Smooth muscle cell (in vitro differentiated cells): Measurements from ENCODE around the gene TUNAR. TPM values are rescaled to one million over a fixed set of nuclear protein-coding genes. Genes with fewer than 3 reads are reported as not detected.

Experiments used
- DNase-seq: peaks from one replicate; lab custom pipeline; 2025; ENCODE audit not compliant: unreplicated experiment; lab: John Stamatoyannopoulos, UW
- H2AFZ ChIP-seq: fragments of 200-600 bp; sonication (generic); 2 replicates; pipeline ENCODE4 v1.6.0; 2016; ENCODE audit warnings: antibody characterized with exemption, low read depth, mild to moderate bottlenecking
- H3F3A ChIP-seq: fragments of 200-600 bp; sonication (generic); 2 replicates; pipeline ENCODE4 v1.6.0; 2017; ENCODE audit warnings: antibody characterized with exemption, low read depth
- H3K27ac ChIP-seq: fragments of 200-600 bp; sonication (generic); 2 replicates; pipeline ENCODE4 v1.5.1; 2016; ENCODE audit warnings: low read depth, mild to moderate bottlenecking
- H3K27me3 ChIP-seq: fragments of 200-600 bp; sonication (generic); 2 replicates; pipeline ENCODE4 v1.6.1; 2016; ENCODE audit warnings: low read depth, mild to moderate bottlenecking
- H3K36me3 ChIP-seq: fragments of 200-600 bp; sonication (generic); 2 replicates; pipeline ENCODE4 v1.5.1; 2016; ENCODE audit warnings: low read depth
- H3K4me1 ChIP-seq: fragments of 200-600 bp; sonication (generic); 2 replicates; pipeline ENCODE4 v1.5.1; 2016; ENCODE audit warnings: low read depth
- H3K4me2 ChIP-seq: fragments of 200-600 bp; sonication (generic); 2 replicates; pipeline ENCODE4 v1.6.0; 2016; ENCODE audit warnings: mild to moderate bottlenecking
- H3K4me3 ChIP-seq: fragments of 200-600 bp; sonication (generic); 2 replicates; pipeline ENCODE4 v1.5.1; 2016; ENCODE audit warnings: mild to moderate bottlenecking
- H3K79me2 ChIP-seq: fragments of 200-600 bp; sonication (generic); 2 replicates; pipeline ENCODE4 v1.6.0; 2016; ENCODE audit warnings: low read depth, mild to moderate bottlenecking
- H3K9ac ChIP-seq: fragments of 200-600 bp; sonication (generic); 2 replicates; pipeline ENCODE4 v1.6.0; 2016; ENCODE audit warnings: low read depth
- H3K9me3 ChIP-seq: fragments of 200-600 bp; sonication (generic); replicated peaks from 2 replicates; pipeline ENCODE4 v1.5.1; 2016; ENCODE audit warnings: low read depth
- H4K20me1 ChIP-seq: fragments of 200-600 bp; sonication (generic); 2 replicates; pipeline ENCODE4 v1.6.0; 2016; ENCODE audit warnings: low read depth
- WGBS: methylation state at CpG from one replicate; pipeline ENCODE4 v1.1.7; 2016; ENCODE audit warnings: low lambda C conversion rate; 5-methylcytosine and 5-hydroxymethylcytosine counted together
- polyA plus RNA-seq: library from polyadenylated mRNA; unstranded; fragments of >200 nt; fragmentation: Nextera tagmentation; extraction: Ambion mirVana; gene quantifications from 2 replicates; pipeline ENCODE4 v1.2.1, GENCODE V29; 2016
- total RNA-seq: library from RNA; depleted of rRNA; stranded (reverse); fragments of >200 nt; gene quantifications from 2 replicates; pipeline ENCODE4 v1.2.3, GENCODE V29; 2014
- TF ChIP-seq, protein P1 (sequence below): fragments of 200-600 bp; sonication (generic); IDR thresholded peaks from 2 replicates; pipeline ENCODE4 v1.5.1; 2017; ENCODE audit warnings: borderline replicate concordance, mild to moderate bottlenecking, antibody characterized with exemption; ENCODE audit not compliant: insufficient read depth, poor library complexity, severe bottlenecking

The TUNAR gene
- total and polyA plus RNA-seq, 2 experiments from 2014 or later: not detected

DNA sequence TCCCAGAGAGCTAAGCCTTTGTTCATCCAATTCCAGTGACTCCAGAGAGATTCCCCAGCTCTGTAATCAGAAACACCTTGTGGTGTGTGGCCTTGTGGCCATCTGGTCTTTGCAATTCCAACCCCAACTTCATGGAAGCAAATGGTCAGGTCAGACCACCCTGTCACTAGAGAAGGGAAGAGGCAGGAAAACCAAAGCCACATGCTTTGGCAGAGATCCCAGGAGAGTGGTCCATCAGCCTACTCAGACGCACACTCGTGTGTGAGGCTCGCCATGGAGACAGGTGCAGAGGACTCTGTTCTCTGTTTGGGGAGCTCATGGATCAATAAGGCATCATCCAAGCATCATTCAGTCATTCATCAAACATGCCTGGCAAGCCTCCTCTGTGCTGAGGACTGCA, 46.2 kb upstream of the TUNAR start:
- H3K27ac ChIP-seq: no peak overlapping the region
- no peaks in the 10 kb centered on the region for H3K36me3 ChIP-seq
- DNase-seq: no peak
- no peaks in the 10 kb centered on the region for H3F3A ChIP-seq
- no peak overlapping the region for H3K4me2 ChIP-seq
- H3K4me1 ChIP-seq: no peaks in the 10 kb centered on the region
- TF ChIP-seq, protein P1, sequence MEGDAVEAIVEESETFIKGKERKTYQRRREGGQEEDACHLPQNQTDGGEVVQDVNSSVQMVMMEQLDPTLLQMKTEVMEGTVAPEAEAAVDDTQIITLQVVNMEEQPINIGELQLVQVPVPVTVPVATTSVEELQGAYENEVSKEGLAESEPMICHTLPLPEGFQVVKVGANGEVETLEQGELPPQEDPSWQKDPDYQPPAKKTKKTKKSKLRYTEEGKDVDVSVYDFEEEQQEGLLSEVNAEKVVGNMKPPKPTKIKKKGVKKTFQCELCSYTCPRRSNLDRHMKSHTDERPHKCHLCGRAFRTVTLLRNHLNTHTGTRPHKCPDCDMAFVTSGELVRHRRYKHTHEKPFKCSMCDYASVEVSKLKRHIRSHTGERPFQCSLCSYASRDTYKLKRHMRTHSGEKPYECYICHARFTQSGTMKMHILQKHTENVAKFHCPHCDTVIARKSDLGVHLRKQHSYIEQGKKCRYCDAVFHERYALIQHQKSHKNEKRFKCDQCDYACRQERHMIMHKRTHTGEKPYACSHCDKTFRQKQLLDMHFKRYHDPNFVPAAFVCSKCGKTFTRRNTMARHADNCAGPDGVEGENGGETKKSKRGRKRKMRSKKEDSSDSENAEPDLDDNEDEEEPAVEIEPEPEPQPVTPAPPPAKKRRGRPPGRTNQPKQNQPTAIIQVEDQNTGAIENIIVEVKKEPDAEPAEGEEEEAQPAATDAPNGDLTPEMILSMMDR: no peak
- no peaks in the 10 kb centered on the region for H3K27me3 ChIP-seq
- H3K9ac ChIP-seq: no peak overlapping the region
- H2AFZ ChIP-seq: no peak overlapping the region
- H3K4me3 ChIP-seq: no peak overlapping the region
- H4K20me1 ChIP-seq: no peaks in the 10 kb centered on the region
- 94% methylated on average over 3 of the region's 3 CpGs for WGBS
- H3K9me3 ChIP-seq: no peaks in the 10 kb centered on the region
- H3K79me2 ChIP-seq: no peaks in the 10 kb centered on the region

DNA sequence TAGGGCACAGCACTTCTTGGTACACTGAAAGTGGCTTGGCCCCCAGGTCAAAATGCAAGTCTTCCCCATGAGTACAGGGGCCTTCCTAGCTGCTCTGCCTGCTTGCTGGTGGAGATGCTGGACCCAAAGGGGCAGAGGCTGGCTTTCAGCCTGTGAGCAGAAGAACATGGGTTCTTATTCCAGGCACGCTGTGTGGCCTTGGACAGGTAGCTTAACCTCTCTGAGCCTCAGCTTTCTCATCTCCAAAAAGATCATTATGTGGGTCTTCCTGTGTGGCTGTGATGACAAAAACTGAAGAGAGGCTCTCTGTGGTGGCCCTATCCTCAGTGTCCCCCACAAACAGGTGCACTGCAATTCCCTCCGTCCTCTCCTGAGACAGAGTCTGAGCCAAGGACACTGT, 45.6 kb upstream of the TUNAR start:
- Histone ChIP-seq H3K9me3 (no peaks in the 10 kb centered on the region), H3K36me3 (no peaks in the 10 kb centered on the region), H3K27me3 (no peaks in the 10 kb centered on the region), H3K4me2 (no peak overlapping the region), H3K4me3 (no peak overlapping the region), H3K79me2 (no peaks in the 10 kb centered on the region), H3K4me1 (no peaks in the 10 kb centered on the region), H3F3A (no peaks in the 10 kb centered on the region), H2AFZ (no peak overlapping the region), H3K27ac (no peak overlapping the region), H3K9ac (no peak overlapping the region), H4K20me1 (no peaks in the 10 kb centered on the region)
- TF ChIP-seq, protein P1: no peak
- no peak for DNase-seq
- 97% methylated on average over 2 of the region's 2 CpGs for WGBS

DNA sequence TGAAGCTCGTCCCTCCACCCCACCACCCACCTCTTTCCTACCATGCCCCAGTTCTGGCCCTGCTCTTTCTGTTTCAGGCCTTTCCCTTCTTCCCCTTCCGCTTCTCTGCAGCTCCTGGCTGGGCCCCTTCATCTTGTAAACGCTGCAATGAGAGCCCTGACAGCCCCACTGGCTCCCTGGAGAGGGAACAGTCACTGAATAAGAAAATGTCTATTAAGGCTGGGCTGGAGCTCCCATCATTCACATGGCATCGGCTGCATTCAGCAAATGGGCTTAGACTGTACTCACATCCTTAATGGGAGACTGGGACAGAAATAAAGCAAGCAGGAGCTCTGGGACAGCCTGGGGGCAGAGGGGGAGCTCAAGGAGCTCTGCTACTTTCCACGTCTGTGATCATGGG, 45.2 kb upstream of the TUNAR start:
- Histone ChIP-seq H3K4me2 (no peak overlapping the region), H3K27me3 (no peaks in the 10 kb centered on the region), H3K79me2 (no peaks in the 10 kb centered on the region), H3K4me1 (no peaks in the 10 kb centered on the region), H3F3A (no peaks in the 10 kb centered on the region), H3K36me3 (no peaks in the 10 kb centered on the region), H3K9me3 (no peaks in the 10 kb centered on the region), H4K20me1 (no peaks in the 10 kb centered on the region), H3K27ac (no peak overlapping the region), H3K9ac (no peak overlapping the region), H3K4me3 (no peak overlapping the region), H2AFZ (no peak overlapping the region)
- no peak for DNase-seq
- TF ChIP-seq, protein P1: no peak
- 71% methylated on average over 5 of the region's 5 CpGs for WGBS

DNA sequence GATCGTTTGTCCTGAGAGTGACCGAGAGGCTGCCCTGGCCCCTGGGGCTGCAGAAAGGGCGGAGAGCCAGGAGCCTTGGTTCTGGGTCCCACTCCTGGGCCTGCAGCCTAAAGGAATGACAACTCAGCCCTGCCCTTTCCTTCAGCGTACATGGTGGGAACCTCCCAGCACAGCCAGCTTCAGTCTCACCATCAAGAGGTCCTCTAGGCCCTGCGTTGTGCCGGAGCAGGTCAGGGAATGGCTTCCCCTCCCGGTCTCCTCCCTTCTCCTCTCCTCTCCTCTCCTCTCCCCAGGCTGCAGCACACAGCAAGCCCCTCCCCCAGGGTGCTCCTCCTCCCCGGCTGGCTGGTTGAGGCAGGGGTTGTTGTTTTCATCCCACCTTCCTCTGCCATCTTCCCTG, 44.6 kb upstream of the TUNAR start:
- 70% methylated on average over 8 of the region's 8 CpGs for WGBS

More for the DNA sequence above, 44.6 kb upstream of the TUNAR start:
- H3K27me3 ChIP-seq: no peaks in the 10 kb centered on the region
- no peak overlapping the region for H2AFZ ChIP-seq
- no peaks in the 10 kb centered on the region for H3K36me3 ChIP-seq
- DNase-seq: no peak
- no peak overlapping the region for H3K9ac ChIP-seq
- H3F3A ChIP-seq: no peaks in the 10 kb centered on the region
- no peaks in the 10 kb centered on the region for H4K20me1 ChIP-seq
- no peak overlapping the region for H3K4me3 ChIP-seq
- no peaks in the 10 kb centered on the region for H3K79me2 ChIP-seq
- no peaks in the 10 kb centered on the region for H3K4me1 ChIP-seq
- H3K9me3 ChIP-seq: no peaks in the 10 kb centered on the region
- TF ChIP-seq, protein P1: no peak
- no peak overlapping the region for H3K4me2 ChIP-seq
- no peak overlapping the region for H3K27ac ChIP-seq
